Trophoblast cell (in vitro differentiated cells and primary cell): ENCODE results near the gene PRR12.

Experiments used
- DNase-seq, 2 donors: peaks; one replicate each; pipeline ENCODE4 v3.0.0-alpha.2; 2016
- H2AFZ ChIP-seq: 2 replicates; pipeline ENCODE4 v1.6.1; 2013; ENCODE audit warnings: low read length, moderate library complexity, mild to moderate bottlenecking; ENCODE audit not compliant: insufficient read depth, poor library complexity
- H2AK5ac ChIP-seq: 2 replicates; pipeline ENCODE4 v1.6.1; 2013; ENCODE audit warnings: mild to moderate bottlenecking, low read length
- H2BK120ac ChIP-seq: 2 replicates; pipeline ENCODE4 v1.6.1; 2013; ENCODE audit warnings: low read length, mild to moderate bottlenecking, moderate library complexity; ENCODE audit not compliant: insufficient read depth, poor library complexity
- H2BK12ac ChIP-seq: 2 replicates; pipeline ENCODE4 v1.6.1; 2013; ENCODE audit warnings: mild to moderate bottlenecking, low read length, moderate library complexity
- H2BK5ac ChIP-seq: 2 replicates; pipeline ENCODE4 v1.6.1; 2013; ENCODE audit warnings: low read length, low read depth, moderate library complexity, mild to moderate bottlenecking; ENCODE audit not compliant: poor library complexity
- H3K14ac ChIP-seq: 2 replicates; pipeline ENCODE4 v1.6.1; 2013; ENCODE audit warnings: mild to moderate bottlenecking, low read length
- H3K18ac ChIP-seq: 2 replicates; pipeline ENCODE4 v1.6.1; 2013; ENCODE audit warnings: mild to moderate bottlenecking, low read length
- H3K23ac ChIP-seq: 2 replicates; pipeline ENCODE4 v1.6.1; 2013; ENCODE audit warnings: low read length
- H3K27ac ChIP-seq: 2 replicates; pipeline ENCODE4 v1.5.1; 2013; ENCODE audit warnings: low read depth, mild to moderate bottlenecking, inconsistent platforms, low read length, moderate library complexity
- H3K27me3 ChIP-seq: 2 replicates; pipeline ENCODE4 v1.6.1; 2013; ENCODE audit warnings: inconsistent platforms, mild to moderate bottlenecking, low read length, moderate library complexity; ENCODE audit not compliant: insufficient read depth
- H3K36me3 ChIP-seq, 2 experiments: 1 replicate in 1 of 2; 2 replicates in 1 of 2; pipeline ENCODE4 v1.6.1; 2013; ENCODE audit warnings: low read length in 2 of 2, mild to moderate bottlenecking in 2 of 2, moderate library complexity in 1 of 2; ENCODE audit not compliant: insufficient read depth in 2 of 2, control insufficient read depth in 1 of 2
- H3K4ac ChIP-seq: 2 replicates; pipeline ENCODE4 v1.6.1; 2013; ENCODE audit warnings: low read depth, mild to moderate bottlenecking, low read length, moderate library complexity
- H3K4me1 ChIP-seq, 2 experiments: 1 replicate in 1 of 2; 2 replicates in 1 of 2; pipeline ENCODE4 v1.6.1; 2013; ENCODE audit warnings: low read length in 2 of 2, mild to moderate bottlenecking in 2 of 2, moderate library complexity in 1 of 2; ENCODE audit not compliant: insufficient read depth in 2 of 2, control insufficient read depth in 1 of 2
- H3K4me2 ChIP-seq: 2 replicates; pipeline ENCODE4 v1.6.1; 2013; ENCODE audit warnings: inconsistent platforms, mild to moderate bottlenecking, low read length, moderate library complexity
- H3K4me3 ChIP-seq: 2 replicates; pipeline ENCODE4 v1.5.1; 2013; ENCODE audit warnings: mild to moderate bottlenecking, low read depth, low read length, inconsistent platforms
- H3K79me1 ChIP-seq: one replicate; pipeline ENCODE4 v1.6.1; 2013; ENCODE audit warnings: low read length
- H3K79me2 ChIP-seq: 2 replicates; pipeline ENCODE4 v1.6.1; 2013; ENCODE audit warnings: low read length, mild to moderate bottlenecking; ENCODE audit not compliant: control insufficient read depth, insufficient read depth, poor library complexity
- H3K9ac ChIP-seq: 2 replicates; pipeline ENCODE4 v1.6.1; 2013; ENCODE audit warnings: mild to moderate bottlenecking, low read length
- H3K9me3 ChIP-seq: 2 replicates; pipeline ENCODE4 v1.6.1; 2013; ENCODE audit warnings: low read depth, mild to moderate bottlenecking, control low read depth, inconsistent platforms, low read length; ENCODE audit not compliant: insufficient read depth
- H4K12ac ChIP-seq: 2 replicates; pipeline ENCODE4 v1.6.1; 2013; ENCODE audit warnings: low read depth, mild to moderate bottlenecking, low read length, moderate library complexity
- H4K8ac ChIP-seq: 2 replicates; pipeline ENCODE4 v1.6.1; 2013; ENCODE audit warnings: low read depth, mild to moderate bottlenecking, low read length, moderate library complexity
- H4K91ac ChIP-seq: one replicate; pipeline ENCODE4 v1.6.1; 2013; ENCODE audit warnings: low read depth, mild to moderate bottlenecking, low read length, moderate library complexity
- WGBS: extraction: QIAGEN DNeasy Blood & Tissue Kit; methylation state at CpG from one replicate; pipeline ENCODE4 v1.1.7; 2013; ENCODE audit warnings: missing lambda C conversion rate; ENCODE audit not compliant: insufficient read length, insufficient coverage; ENCODE audit errors: extremely low coverage; 5-methylcytosine and 5-hydroxymethylcytosine counted together

Gene PRR12

GRCh38 chr19:49559443-49559842 lies 31.5 kb upstream of the PRR12 start:
- no CpG with 5 or more reads among the region's 3 CpGs for WGBS
- no peak for DNase-seq
- H3K79me1 ChIP-seq = no peaks in the 10 kb centered on the region
- H3K9ac ChIP-seq = no peak overlapping the region
- H3K79me2 ChIP-seq = no peaks in the 10 kb centered on the region
- no peak overlapping the region for H3K23ac ChIP-seq
- peaks cover 42 to 49% of the 10 kb centered on the region in 2 experiments for H3K36me3 ChIP-seq
- no peak overlapping the region for H3K4me3 ChIP-seq
- H3K27ac ChIP-seq = no peak overlapping the region
- H2AFZ ChIP-seq = no peak overlapping the region
- H2AK5ac ChIP-seq = no peak overlapping the region
- H3K18ac ChIP-seq = no peak overlapping the region
- no peak overlapping the region for H2BK120ac ChIP-seq
- no peak overlapping the region for H4K12ac ChIP-seq
- H3K14ac ChIP-seq = no peak overlapping the region
- no peak overlapping the region for H3K4ac ChIP-seq
- H3K4me1 ChIP-seq = peaks cover 6 to 10% of the 10 kb centered on the region in 2 experiments
- no peak overlapping the region for H3K4me2 ChIP-seq
- no peak overlapping the region for H4K8ac ChIP-seq
- H2BK5ac ChIP-seq = no peak overlapping the region
- H3K9me3 ChIP-seq = peaks cover 8% of the 10 kb centered on the region
- no peak overlapping the region for H2BK12ac ChIP-seq
- no peaks in the 10 kb centered on the region for H3K27me3 ChIP-seq
- H4K91ac ChIP-seq = no peak overlapping the region

- H3K4me2 ChIP-seq = no peak overlapping the region
- H3K4me1 ChIP-seq = peaks cover 6 to 10% of the 10 kb centered on the region in 2 experiments
- no peak overlapping the region for H3K23ac ChIP-seq
- no peak overlapping the region for H2BK12ac ChIP-seq
- no peaks in the 10 kb centered on the region for H3K79me2 ChIP-seq
- no peak overlapping the region for H2BK5ac ChIP-seq
- H4K8ac ChIP-seq = no peak overlapping the region
- DNase-seq = no peak
- H2AK5ac ChIP-seq = no peak overlapping the region
- no peak overlapping the region for H4K12ac ChIP-seq
- H3K79me1 ChIP-seq = no peaks in the 10 kb centered on the region
- peaks cover 5% of the 10 kb centered on the region for H3K9me3 ChIP-seq
- H3K18ac ChIP-seq = no peak overlapping the region
- no peaks in the 10 kb centered on the region for H3K27me3 ChIP-seq
- H2AFZ ChIP-seq = no peak overlapping the region
- no peak overlapping the region for H3K4ac ChIP-seq
- H2BK120ac ChIP-seq = no peak overlapping the region
- H3K4me3 ChIP-seq = no peak overlapping the region
- H3K27ac ChIP-seq = no peak overlapping the region
- H4K91ac ChIP-seq = no peak overlapping the region
- no peak overlapping the region for H3K9ac ChIP-seq
- WGBS = no CpG with 5 or more reads among the region's 15 CpGs
- H3K14ac ChIP-seq = no peak overlapping the region
- H3K36me3 ChIP-seq = peaks cover 38 to 46% of the 10 kb centered on the region in 2 experiments
These were observed 31.1 kb upstream of the PRR12 start for GRCh38 chr19:49559928-49560327.

GRCh38 chr19:49560358-49560900 lies 30.6 kb upstream of the PRR12 start:
- Histone ChIP-seq H3K79me2 (no peaks in the 10 kb centered on the region), H2BK12ac (no peak overlapping the region)
- WGBS = no CpG with 5 or more reads among the region's 15 CpGs

GRCh38 chr19:49564616-49565045 lies 26.4 kb upstream of the PRR12 start:
- Histone ChIP-seq H3K4me3 (no peak overlapping the region), H2BK120ac (no peak overlapping the region), H4K8ac (no peak overlapping the region), H4K12ac (no peak overlapping the region), H3K23ac (no peak overlapping the region), H2AFZ (no peak overlapping the region), H3K27me3 (no peaks in the 10 kb centered on the region), H2BK5ac (no peak overlapping the region), H3K9me3 (no peaks in the 10 kb centered on the region), H3K79me1 (no peaks in the 10 kb centered on the region), H3K4ac (no peak overlapping the region), H3K36me3 (peaks cover 4 to 10% of the 10 kb centered on the region in 2 experiments), H2AK5ac (no peak overlapping the region), H4K91ac (no peak overlapping the region), H3K27ac (no peak overlapping the region), H3K14ac (no peak overlapping the region), H3K79me2 (peaks cover under 1% of the 10 kb centered on the region), H3K4me1 (no peaks in the 10 kb centered on the region), H2BK12ac (no peak overlapping the region), H3K9ac (no peak overlapping the region), H3K18ac (no peak overlapping the region), H3K4me2 (no peak overlapping the region)
- no peak for DNase-seq
- WGBS = no CpG with 5 or more reads among the region's 6 CpGs

More at GRCh38 chr19:49560358-49560900, 30.6 kb upstream of the PRR12 start:
- no peaks in the 10 kb centered on the region for H3K27me3 ChIP-seq
- no peak overlapping the region for H4K12ac ChIP-seq
- no peak overlapping the region for H3K4me2 ChIP-seq
- no peak overlapping the region for H2BK120ac ChIP-seq
- peaks cover 6 to 10% of the 10 kb centered on the region in 2 experiments for H3K4me1 ChIP-seq
- H3K4ac ChIP-seq = no peak overlapping the region
- no peak overlapping the region for H3K14ac ChIP-seq
- peaks cover 35 to 44% of the 10 kb centered on the region in 2 experiments for H3K36me3 ChIP-seq
- H3K4me3 ChIP-seq = no peak overlapping the region
- H3K9ac ChIP-seq = no peak overlapping the region
- H3K9me3 ChIP-seq = peaks cover 5% of the 10 kb centered on the region
- no peak overlapping the region for H3K18ac ChIP-seq
- H4K8ac ChIP-seq = no peak overlapping the region
- DNase-seq = no peak
- H2AFZ ChIP-seq = no peak overlapping the region
- no peak overlapping the region for H3K23ac ChIP-seq
- no peak overlapping the region for H4K91ac ChIP-seq
- H2BK5ac ChIP-seq = no peak overlapping the region
- H2AK5ac ChIP-seq = no peak overlapping the region
- H3K79me1 ChIP-seq = no peaks in the 10 kb centered on the region
- no peak overlapping the region for H3K27ac ChIP-seq
